HG03196 (cell line): ENCODE measurements around the gene PHTF2.
"Not testable (repeated sequence)": the region's sequence is repeated elsewhere in the genome, so short reads cannot be mapped to it uniquely, and the experiment has no call there.

Experiments
- ATAC-seq: cut with Tn5 transposase; IDR thresholded peaks from one replicate; pipeline ENCODE4 v1.9.1; 2021; ENCODE audit not compliant: unreplicated experiment

Gene PHTF2

DNA sequence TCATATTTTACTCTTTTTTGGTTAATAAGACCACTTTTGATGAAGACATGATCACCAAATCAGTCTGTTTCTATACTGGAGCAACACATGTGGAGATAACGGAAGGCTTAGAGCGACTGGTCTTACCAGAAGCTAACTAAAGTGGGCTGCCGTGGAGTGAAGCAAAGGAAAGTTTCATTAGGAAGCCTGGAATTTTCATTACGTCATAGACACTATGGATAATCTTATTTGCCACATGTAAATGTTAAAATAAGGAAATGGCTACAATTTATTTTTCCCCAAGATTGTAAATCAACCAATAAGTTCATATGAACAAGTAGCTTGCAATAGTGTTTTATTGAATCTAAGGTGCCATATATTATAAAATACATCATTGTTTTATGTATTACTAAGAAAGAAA lies 185.4 kb downstream of the PHTF2 start:
- no peak for ATAC-seq

DNA sequence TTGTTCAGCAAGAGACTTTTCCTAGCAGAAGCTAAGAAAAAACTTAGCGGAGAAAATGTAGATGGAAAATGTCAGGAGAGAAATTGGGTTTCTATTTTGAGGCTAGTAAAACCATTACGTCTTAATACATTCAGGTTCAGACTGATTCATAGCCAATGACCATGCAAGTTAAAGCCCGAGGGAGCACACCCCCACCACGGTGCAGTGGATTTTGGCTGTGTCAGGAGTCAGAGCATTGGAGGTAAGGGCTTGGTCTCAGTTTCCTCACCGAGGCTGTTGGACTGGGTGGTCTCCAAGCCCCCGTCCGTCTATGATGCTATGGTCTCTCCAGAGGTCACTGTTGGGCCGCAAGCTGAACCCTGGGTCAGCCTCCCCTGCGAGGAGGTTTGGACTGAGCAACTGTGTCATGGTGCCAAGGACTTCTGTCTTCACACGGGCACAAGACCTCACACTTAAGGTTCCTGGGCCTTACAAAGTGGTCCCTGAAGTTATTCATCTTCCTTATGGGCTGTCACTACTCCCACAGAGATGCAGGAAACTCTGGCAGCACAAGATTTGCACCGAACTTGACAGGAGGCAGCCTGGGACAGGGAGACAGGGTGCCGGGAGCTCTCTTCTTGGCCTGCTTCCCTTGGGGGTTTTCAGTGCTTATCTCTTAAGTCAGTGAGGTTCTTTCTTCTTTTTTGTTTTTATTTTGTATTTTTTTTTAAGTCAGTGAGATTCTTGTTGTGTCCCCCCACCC lies 186.8 kb downstream of the PHTF2 start:
- ATAC-seq: no peak

DNA sequence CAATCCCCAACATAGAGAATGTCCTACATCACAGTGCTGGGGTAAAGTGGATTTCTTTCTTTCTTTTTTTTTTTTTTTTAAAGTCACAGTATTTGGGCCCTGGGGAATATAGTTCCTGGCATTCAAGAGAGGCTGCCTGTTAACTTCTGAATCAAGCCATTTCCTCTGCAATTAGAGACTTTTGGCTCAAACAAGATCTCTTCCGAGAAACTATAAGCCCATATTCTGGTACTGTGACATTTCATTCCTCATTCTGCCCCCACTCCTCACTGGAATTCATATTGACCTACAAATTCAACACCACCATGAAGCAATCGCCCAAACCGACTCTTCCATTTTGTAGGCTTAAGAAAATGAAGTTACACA lies 187.4 kb downstream of the PHTF2 start:
- no peak for ATAC-seq

DNA sequence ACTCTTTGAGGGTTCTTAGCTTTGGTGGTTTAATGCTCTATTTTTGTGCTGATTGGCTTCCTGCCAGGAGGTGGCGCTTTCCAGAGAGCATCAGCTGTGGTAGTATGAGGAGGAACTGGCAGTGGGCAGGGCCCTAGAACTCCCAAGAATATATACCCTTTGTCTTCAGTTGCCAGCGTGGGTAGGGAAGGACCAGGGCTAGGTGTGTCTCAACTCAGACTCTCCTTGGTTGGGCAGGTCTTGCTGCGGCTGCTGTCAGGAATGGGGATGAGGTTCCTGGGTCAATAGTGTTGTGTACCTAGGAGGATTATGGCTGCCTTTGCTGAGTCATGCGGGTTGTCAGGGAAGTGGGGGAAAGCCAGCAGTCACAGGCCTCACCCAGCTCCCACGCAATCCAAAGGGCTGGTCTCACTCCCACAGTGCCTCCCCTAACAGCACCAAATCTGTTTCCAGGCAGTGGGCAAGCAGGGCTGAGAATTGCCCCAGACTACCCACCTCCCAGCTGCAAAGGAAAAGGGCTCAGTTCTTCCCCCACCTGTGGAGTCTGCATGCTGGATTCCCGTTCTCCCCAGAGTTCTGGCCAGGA lies 191.5 kb downstream of the PHTF2 start:
- ATAC-seq: no peak

DNA sequence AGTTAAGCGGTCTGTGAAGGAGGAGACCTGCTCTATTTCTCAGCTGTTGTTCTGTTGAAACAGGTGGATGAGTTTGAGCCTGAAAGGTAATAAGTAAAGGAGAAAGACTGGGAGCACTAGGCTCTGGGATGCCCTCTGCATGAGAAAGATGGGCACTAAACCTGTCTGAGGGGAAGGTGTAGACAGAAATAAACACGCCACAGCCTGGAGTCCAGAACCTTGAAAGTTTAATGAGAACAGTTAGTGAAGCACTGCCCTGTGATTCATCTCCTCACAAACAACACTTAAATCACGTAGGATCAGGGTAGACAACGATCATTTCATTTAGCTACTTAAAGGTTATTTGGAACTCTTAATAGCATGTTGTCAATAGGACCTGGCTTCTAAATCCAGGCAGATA lies 193.1 kb downstream of the PHTF2 start:
- ATAC-seq: no peak

DNA sequence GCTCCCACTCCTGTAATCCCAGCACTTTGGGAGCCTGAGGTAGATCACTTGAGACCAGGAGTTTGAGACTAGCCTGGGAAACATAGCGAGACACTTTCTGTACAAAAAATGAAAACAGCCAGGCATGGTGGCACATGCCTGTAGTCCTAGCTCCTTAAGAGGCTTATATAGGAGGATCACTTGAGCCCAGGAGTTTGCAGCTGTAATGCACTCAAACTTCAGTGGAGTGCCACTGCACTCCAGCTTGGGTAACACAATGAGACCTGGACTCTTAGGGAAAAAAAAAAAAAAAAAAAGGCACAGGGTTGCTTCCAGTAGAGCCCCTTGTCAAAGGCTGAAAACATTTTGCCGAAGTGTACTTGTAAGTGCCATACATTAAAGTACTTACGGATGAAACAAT lies 195.3 kb downstream of the PHTF2 start:
- ATAC-seq: no peak

DNA sequence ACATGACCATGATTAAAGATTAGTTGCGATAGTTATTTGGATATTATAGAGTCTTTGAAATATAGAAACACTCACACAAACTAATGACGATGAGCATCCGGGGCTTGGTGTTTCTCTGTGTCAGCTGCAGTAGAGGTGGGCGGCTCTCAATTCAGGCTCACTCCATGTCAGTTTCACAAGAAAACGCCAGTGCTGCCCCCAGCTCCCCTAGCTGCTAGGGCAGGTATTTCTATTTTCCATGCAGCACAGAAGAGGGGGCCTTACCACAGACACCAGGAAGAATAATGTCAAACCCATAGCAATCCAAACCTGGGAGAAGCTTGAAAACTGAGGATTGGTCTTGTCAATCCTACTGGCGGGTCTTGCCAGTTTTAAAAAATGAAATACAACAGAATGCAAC lies 197.1 kb downstream of the PHTF2 start:
- ATAC-seq: no peak

DNA sequence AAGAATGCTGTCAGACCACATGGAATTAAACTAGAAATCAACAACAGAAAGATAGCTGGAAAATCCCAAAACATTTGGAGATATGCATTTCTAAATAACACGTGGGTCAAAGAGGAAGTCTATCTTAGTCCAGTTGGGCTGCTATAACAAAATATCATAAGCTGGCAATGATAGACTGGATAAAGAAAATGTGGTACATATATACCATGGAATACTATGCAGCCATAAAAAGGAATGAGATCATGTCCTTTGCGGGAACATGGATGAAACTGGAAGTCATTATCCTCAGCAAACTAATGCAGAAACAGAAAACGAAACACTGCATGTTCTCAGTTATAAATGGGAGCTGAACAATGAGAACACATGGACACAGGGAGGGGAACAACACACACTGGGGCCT lies 200.6 kb downstream of the PHTF2 start:
- not testable (repeated sequence) for ATAC-seq

DNA sequence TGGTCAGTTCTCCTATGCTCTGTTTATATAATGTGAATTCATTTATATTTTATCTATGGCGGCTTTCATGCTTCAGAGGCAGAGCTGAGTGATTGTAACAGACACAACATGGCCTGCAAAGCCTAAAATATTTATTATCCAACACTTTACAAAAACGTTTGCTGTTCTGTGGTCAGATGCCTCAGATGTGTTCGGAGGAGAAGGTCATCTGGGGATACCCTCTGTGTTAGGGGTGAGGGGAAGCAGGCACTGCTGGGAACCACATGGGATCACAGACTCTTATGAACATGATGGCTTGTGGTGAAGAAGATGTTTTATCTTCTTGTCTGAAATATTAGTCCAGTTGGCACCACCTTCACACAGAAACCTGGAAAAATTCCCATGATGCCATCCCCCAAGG lies 203.4 kb downstream of the PHTF2 start:
- ATAC-seq: no peak

DNA sequence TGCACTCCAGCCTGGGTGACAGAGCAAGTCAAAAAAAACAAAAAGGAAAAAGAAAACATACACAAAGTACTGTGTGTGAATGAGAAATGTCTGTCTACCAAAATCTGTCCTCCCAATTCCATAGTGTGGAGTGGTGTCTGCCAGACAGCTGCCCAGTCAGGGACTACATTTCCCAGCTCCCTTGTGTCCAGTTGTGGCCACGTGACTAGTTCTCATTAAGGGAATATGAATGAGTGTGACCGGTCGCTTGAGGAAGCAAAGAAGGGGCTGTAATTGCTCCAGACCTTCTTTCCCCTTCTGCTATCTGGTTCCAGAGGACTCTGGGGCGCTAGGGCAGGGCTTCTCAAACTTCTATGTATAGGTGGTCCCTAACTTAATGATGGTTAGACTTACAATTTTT lies 204.1 kb downstream of the PHTF2 start:
- no peak for ATAC-seq

DNA sequence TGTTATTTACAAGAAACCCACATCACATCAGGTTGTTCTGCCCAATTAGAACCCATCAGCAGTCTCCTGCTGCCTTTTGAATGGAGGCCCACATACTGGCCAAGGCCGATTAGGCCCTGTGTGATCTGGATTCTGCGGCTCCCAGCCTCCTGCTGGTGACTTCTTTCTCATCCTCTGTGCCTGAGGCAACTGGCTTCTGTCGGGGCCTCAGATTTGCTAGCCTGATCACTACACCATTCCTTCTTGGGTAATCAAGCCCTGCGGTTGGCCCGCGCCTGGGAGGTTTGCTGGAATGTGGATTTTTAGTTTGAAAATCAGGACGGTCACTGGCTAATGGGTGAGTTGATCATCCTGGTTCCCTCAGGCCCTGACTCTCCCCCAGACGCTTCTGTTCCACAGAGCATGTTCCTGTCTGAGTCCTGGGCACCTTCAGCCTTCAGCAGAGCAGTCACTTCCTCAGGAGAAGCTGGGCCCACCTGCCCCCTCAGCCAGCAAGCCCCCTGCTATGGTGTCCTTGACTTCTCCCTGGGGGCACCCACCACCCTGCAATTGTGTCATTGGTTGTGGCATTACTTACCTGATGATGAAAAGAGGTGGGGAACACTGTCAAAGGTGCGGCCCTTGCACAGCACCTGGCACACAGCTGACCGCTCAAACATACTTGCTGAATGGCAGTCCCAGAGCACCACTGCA lies 207.6 kb downstream of the PHTF2 start:
- ATAC-seq: no peak
